ENCODE measurements around the gene PRR20A. TPM values are rescaled to one million over a fixed set of nuclear protein-coding genes. Genes with fewer than 3 reads are reported as not detected.
"Not testable (repeated sequence)": the region's sequence is repeated elsewhere in the genome, so short reads cannot be mapped to it uniquely, and the experiment has no call there.

PRR20A gene
- total RNA-seq (2021; ENCODE audit: unreplicated experiment) = not detected
- polyA plus RNA-seq (2012; ENCODE audit: insufficient read length) = not detected
- Bru-seq, nascent RNA = not detected
- BruChase-seq, experiment 1, labeled RNA remaining after a 2-hour chase = not detected
- BruChase-seq, experiment 2, labeled RNA remaining after a 6-hour chase = not detected
- long read RNA-seq = 0 reads

DNA sequence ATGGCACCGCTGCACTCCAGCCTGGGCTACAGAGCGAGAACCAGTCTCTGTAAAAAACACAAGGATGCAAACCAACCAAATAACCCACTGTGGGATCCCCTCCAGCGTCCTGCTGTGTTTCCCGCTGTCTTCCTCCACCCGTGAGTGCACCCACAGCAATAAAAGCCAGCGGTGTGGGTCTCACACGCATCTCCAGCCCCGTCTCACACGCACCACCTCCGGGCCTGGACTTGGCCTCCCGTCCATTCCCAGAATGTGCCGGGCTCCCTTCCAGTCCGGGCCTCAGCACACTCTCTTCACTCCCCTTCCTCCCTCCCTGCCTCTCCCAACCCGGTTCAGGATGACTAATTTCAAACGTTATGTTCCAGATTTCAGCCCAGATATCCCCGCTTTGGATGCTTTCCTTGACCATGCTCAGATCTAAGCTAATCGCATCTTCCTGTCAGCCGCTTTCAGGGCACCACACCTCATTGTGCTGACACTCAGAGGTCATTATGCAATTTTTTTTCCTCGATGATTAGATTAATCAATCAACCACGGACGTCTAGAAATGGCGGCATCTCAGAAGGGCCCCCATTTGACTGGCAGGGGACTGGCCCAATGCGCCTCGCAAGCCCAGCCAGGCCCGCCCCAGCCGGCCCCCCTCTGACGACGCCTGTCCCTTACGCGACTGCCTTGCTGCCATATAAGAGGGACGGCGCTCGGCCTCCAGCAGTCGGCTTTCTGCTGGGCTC is at the start of gene PRR20A:
Gene PRR20A, plus strand, starts transcription at position 684 of the 734 bp plus-strand sequence. CDS start 387 bp downstream, outside the sequence.
- not testable (repeated sequence) for BruUV-seq (replicated peaks)

DNA sequence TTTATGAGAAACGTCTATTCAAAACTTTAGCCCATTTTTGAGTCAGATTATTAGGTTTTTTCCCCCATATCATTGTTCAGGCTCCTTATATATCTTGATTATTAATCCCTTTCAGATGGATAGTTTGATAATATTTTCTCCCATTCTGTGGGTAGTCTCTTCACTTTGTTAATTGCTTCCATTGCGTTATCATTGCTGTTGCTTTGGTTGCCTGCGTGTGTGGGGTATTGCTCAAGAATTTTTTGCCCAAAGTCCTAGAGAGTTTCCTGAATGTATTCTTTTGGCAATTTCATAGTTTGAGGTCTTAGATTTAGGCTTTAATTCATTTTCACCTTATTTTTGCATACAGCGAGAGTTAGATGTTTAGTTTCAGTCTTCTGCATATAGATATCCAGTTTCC is 25.8 kb upstream of the PRR20A start:
- ChIA-PET CTCF (no interaction called here), POLR2A (no interaction called here)
- BruUV-seq (replicated peaks) = no TSS peak
- in situ Hi-C loops (cut with HindIII; ENCODE audit: low pct_unique_long_range_greater_than_20kb, low sequenced_read_pairs) = no loop called here
- H3K4me1 ChIP-seq (ENCODE audit: control insufficient read depth, insufficient read depth, low read length) = no peaks in the 10 kb centered on the region
- TF ChIP-seq, protein P1, sequence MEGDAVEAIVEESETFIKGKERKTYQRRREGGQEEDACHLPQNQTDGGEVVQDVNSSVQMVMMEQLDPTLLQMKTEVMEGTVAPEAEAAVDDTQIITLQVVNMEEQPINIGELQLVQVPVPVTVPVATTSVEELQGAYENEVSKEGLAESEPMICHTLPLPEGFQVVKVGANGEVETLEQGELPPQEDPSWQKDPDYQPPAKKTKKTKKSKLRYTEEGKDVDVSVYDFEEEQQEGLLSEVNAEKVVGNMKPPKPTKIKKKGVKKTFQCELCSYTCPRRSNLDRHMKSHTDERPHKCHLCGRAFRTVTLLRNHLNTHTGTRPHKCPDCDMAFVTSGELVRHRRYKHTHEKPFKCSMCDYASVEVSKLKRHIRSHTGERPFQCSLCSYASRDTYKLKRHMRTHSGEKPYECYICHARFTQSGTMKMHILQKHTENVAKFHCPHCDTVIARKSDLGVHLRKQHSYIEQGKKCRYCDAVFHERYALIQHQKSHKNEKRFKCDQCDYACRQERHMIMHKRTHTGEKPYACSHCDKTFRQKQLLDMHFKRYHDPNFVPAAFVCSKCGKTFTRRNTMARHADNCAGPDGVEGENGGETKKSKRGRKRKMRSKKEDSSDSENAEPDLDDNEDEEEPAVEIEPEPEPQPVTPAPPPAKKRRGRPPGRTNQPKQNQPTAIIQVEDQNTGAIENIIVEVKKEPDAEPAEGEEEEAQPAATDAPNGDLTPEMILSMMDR (IDR thresholded peaks at IDR 0.05) = no peak
- no peak for TF ChIP-seq POLR2AphosphoS5 (IDR thresholded peaks at IDR 0.05; ENCODE audit: low read depth, low read length)
- TF ChIP-seq, protein P2, sequence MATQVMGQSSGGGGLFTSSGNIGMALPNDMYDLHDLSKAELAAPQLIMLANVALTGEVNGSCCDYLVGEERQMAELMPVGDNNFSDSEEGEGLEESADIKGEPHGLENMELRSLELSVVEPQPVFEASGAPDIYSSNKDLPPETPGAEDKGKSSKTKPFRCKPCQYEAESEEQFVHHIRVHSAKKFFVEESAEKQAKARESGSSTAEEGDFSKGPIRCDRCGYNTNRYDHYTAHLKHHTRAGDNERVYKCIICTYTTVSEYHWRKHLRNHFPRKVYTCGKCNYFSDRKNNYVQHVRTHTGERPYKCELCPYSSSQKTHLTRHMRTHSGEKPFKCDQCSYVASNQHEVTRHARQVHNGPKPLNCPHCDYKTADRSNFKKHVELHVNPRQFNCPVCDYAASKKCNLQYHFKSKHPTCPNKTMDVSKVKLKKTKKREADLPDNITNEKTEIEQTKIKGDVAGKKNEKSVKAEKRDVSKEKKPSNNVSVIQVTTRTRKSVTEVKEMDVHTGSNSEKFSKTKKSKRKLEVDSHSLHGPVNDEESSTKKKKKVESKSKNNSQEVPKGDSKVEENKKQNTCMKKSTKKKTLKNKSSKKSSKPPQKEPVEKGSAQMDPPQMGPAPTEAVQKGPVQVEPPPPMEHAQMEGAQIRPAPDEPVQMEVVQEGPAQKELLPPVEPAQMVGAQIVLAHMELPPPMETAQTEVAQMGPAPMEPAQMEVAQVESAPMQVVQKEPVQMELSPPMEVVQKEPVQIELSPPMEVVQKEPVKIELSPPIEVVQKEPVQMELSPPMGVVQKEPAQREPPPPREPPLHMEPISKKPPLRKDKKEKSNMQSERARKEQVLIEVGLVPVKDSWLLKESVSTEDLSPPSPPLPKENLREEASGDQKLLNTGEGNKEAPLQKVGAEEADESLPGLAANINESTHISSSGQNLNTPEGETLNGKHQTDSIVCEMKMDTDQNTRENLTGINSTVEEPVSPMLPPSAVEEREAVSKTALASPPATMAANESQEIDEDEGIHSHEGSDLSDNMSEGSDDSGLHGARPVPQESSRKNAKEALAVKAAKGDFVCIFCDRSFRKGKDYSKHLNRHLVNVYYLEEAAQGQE (IDR thresholded peaks at IDR 0.05; ENCODE audit: insufficient read depth in 1 of 2, low read depth in 2 of 2, low read length in 1 of 2) = no peak
- TF ChIP-seq SIN3A (IDR thresholded peaks at IDR 0.05; ENCODE audit: borderline replicate concordance, insufficient read depth, low read depth, low read length) = no peak
- TF ChIP-seq TCF7L2 (IDR thresholded peaks at IDR 0.05; ENCODE audit: low read depth, low read length) = no peak
- no peak overlapping the region for H3K27ac ChIP-seq (ENCODE audit: low read length)
- H3K27me3 ChIP-seq (ENCODE audit: control insufficient read depth, insufficient read depth, low read length) = no peaks in the 10 kb centered on the region
- no peaks in the 10 kb centered on the region for H3K36me3 ChIP-seq (ENCODE audit: control insufficient read depth, insufficient read depth, low read length)
- DNase-seq (ENCODE audit: low read depth, low spot score) = no peak
- H3K4me3 ChIP-seq (ENCODE audit: low read depth in 2 of 2, low read length in 2 of 2) = no peak overlapping the region
- no peak for ATAC-seq
- intact Hi-C loops (cut with micrococcal nuclease; ENCODE audit: unreplicated experiment) = no loop called here
- no peaks in the 10 kb centered on the region for H3K9me3 ChIP-seq (ENCODE audit: control insufficient read depth, insufficient read depth, low read depth, low read length)

More for the DNA sequence above, at the start of gene PRR20A:
- H3K9me3 ChIP-seq (ENCODE audit: control insufficient read depth, insufficient read depth, low read depth, low read length); in situ Hi-C loops (cut with HindIII; ENCODE audit: low pct_unique_long_range_greater_than_20kb, low sequenced_read_pairs); H3K27ac ChIP-seq (ENCODE audit: low read length); H3K27me3 ChIP-seq (ENCODE audit: control insufficient read depth, insufficient read depth, low read length); DNase-seq (ENCODE audit: low read depth, low spot score); H3K4me3 ChIP-seq (ENCODE audit: low read depth in 2 of 2, low read length in 2 of 2); ATAC-seq; H3K4me1 ChIP-seq (ENCODE audit: control insufficient read depth, insufficient read depth, low read length); intact Hi-C loops (cut with micrococcal nuclease; ENCODE audit: unreplicated experiment); H3K36me3 ChIP-seq (ENCODE audit: control insufficient read depth, insufficient read depth, low read length); CTCF ChIA-PET; POLR2A ChIA-PET: not testable (repeated sequence)

DNA sequence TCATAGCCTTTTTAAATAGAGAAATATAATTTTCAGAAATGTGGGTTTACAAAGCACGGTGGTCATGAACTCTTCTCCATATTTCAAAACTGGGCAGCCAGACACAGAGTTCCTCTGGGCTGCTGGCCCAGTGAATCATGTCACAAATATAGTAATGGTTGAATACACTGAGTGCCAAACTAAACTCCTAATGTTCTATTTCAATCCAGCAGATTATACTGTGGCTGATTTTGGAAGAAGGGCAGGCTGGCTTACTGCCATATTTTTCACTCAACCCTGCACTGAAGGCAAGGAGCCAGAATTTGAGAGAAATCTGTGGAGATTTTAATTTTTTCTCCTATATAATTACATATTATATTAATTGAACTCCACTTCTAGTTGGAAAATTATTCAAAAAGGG is 17.0 kb upstream of the PRR20A start:
- BruUV-seq (replicated peaks) = no TSS peak
- in situ Hi-C loops (cut with HindIII; ENCODE audit: low pct_unique_long_range_greater_than_20kb, low sequenced_read_pairs) (no loop called here), intact Hi-C loops (cut with micrococcal nuclease; ENCODE audit: unreplicated experiment) (no loop called here)

More for the DNA sequence above, 17.0 kb upstream of the PRR20A start:
- Histone ChIP-seq H3K9me3 (ENCODE audit: control insufficient read depth, insufficient read depth, low read depth, low read length) (no peaks in the 10 kb centered on the region), H3K27ac (ENCODE audit: low read length) (no peak overlapping the region), H3K36me3 (ENCODE audit: control insufficient read depth, insufficient read depth, low read length) (no peaks in the 10 kb centered on the region), H3K4me1 (ENCODE audit: control insufficient read depth, insufficient read depth, low read length) (no peaks in the 10 kb centered on the region), H3K27me3 (ENCODE audit: control insufficient read depth, insufficient read depth, low read length) (no peaks in the 10 kb centered on the region), H3K4me3 (ENCODE audit: low read depth in 2 of 2, low read length in 2 of 2) (no peak overlapping the region)
- CTCF ChIA-PET = no interaction called here
- ATAC-seq (no peak), DNase-seq (ENCODE audit: low read depth, low spot score) (no peak)
- TF ChIP-seq TCF7L2 (IDR thresholded peaks at IDR 0.05; ENCODE audit: low read depth, low read length) = no peak
- TF ChIP-seq SIN3A (IDR thresholded peaks at IDR 0.05; ENCODE audit: borderline replicate concordance, insufficient read depth, low read depth, low read length) = no peak
- TF ChIP-seq POLR2AphosphoS5 (IDR thresholded peaks at IDR 0.05; ENCODE audit: low read depth, low read length) = no peak
- TF ChIP-seq, protein P2 (IDR thresholded peaks at IDR 0.05; ENCODE audit: insufficient read depth in 1 of 2, low read depth in 2 of 2, low read length in 1 of 2) = no peak
- TF ChIP-seq, protein P1 (IDR thresholded peaks at IDR 0.05) = no peak
- POLR2A ChIA-PET = no interaction called here

All from Panc1 (cell line).